Endometrial microvascular endothelial cells (primary cell): ENCODE data around the gene CDSN. TPM values are rescaled to one million over a fixed set of nuclear protein-coding genes. Genes with fewer than 3 reads are reported as not detected.
"Not testable (repeated sequence)": the region's sequence is repeated elsewhere in the genome, so short reads cannot be mapped to it uniquely, and the experiment has no call there.

Experiments
- in situ Hi-C: cut with HindIII; loops from 2 replicates; pipeline ENCODE4 v1.10.0; 2017; ENCODE audit warnings: low sequenced_read_pairs, low pct_unique_long_range_greater_than_20kb; ENCODE audit errors: inconsistent ontology term
- total RNA-seq: library from RNA; depleted of rRNA; stranded (reverse); fragments of >200 nt; gene quantifications from one replicate; pipeline ENCODE4 v1.2.3, GENCODE V29; 2015; ENCODE audit errors: inconsistent ontology term

Gene CDSN
- not detected for total RNA-seq

- in situ Hi-C loops: no loop called here
These were observed at the start of gene CDSN for GRCh38 chr6:31120151-31120915. TSS of gene CDSN (minus strand) at chr6:31120446. CDS start at chr6:31120419, 27 bp downstream.

- in situ Hi-C loops: no loop called here
These were observed 49.0 kb upstream of the CDSN start for GRCh38 chr6:31169123-31169857.

GRCh38 chr6:31168606-31169005, 48.4 kb upstream of the CDSN start:
- in situ Hi-C loops: no loop called here

- in situ Hi-C loops: no loop called here
These were observed 45.7 kb upstream of the CDSN start for GRCh38 chr6:31165986-31166385.

GRCh38 chr6:31165064-31165832, 45.0 kb upstream of the CDSN start:
- in situ Hi-C loops: not testable (repeated sequence)

GRCh38 chr6:31164475-31165063, 44.3 kb upstream of the CDSN start:
- in situ Hi-C loops: not testable (repeated sequence)

- in situ Hi-C loops: no loop called here
These were observed 43.7 kb upstream of the CDSN start for GRCh38 chr6:31163922-31164321.

DNA sequence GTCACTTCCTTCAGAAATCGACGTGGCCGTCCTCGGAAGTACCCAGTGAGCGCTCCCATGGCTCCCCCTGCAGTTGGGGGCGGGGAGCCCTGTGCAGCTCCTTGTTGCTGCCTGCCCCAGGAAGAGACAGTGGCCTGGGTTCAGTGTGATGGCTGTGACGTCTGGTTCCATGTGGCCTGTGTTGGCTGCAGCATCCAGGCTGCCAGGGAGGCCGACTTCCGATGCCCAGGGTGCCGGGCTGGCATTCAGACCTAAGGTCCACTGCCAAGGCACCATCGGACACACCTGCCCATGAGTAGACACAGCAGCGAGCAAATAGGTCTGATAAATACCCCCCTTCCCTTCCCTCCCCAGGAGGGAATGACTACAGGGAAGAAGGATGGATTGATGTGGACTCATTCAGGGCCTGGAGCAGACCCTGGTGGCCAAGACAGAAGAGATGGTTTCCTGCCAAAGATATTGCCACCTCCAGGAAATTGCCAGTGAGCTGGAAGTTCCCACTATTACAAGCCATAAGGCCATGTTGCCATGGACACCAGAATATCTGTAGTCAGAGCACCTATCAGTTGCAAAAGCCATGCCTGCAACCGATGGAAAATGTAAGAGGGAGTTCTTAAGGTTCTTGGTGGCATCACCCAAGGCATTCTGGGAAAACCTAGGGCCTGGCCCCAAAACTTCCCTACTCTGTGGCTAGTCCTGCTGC, 42.4 kb upstream of the CDSN start:
- in situ Hi-C loops: no loop called here

GRCh38 chr6:31161216-31162126, 41.2 kb upstream of the CDSN start:
- in situ Hi-C loops: no loop called here

DNA sequence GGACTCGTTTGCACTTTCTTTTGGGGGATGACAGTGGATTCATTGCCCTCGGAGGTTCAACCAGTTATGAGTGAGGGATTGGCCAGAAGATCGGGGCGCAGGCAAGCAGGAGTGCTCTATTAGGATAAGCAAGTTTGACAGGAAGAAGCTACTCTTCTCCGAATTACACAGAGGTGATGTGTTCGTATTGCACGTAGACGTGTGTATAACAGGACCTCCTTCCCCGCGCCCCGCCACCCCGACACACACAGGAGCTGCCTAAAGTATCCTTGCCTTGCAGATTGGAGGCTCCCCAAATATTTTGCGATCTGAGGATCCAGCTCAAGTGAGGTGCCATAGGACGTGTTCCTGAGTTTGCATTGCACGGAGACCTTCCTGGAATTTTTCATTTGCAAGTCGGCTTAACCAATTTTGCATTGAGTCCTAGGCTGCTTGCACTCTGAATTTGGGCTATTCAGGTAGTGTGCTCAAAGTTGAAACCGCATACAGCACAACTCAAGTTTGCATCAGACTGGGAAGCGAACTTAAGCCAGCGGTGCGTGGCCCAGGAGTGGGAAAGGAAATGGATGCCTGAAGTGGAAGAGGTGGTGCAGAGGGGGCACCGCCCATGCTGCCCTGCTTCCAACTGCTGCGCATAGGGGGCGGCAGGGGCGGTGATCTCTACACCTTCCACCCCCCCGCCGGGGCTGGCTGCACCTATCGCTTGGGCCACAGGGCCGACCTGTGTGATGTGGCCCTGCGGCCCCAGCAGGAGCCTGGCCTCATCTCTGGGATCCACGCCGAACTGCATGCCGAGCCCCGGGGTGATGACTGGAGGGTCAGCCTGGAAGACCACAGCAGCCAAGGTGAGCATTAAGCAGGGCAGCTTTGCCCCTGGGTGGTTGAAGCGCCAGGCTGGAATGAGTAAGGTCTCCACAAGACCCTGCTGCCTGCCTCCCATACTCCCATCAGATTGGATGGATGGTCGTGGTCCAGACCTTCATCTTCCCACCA, 38.9 kb upstream of the CDSN start:
- in situ Hi-C loops: no loop called here

GRCh38 chr6:31158140-31158862, 38.1 kb upstream of the CDSN start, which contains the start of gene TCF19:
TSS of gene TCF19 (plus strand) at chr6:31158589. CDS start at chr6:31159470, 881 bp downstream.
- in situ Hi-C loops: no loop called here

- in situ Hi-C loops: no loop called here
These were observed 37.4 kb upstream of the CDSN start, which contains the start of gene CCHCR1 for GRCh38 chr6:31157513-31158139. TSS of gene CCHCR1 (minus strand) at chr6:31157802. CDS start at chr6:31157600, 202 bp downstream.

DNA sequence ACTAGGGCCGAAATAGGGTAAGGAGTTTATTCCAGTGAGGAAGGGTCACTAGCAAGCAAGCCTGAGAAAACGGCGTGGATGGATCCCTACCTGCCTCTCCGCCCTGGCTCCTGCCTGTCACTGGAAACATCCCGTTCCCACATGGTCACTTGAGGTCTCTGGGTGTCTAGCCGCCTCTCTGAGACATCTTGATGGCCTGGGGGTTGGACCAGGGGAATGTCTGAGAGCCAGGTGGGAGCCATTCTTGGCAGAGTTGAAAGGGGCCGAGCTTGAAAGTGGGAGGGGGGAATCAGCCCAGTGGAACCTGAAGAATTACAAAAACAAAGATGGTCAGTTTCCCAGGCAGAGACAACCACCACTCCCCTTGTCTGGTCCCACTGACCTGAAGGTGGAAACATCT, 36.4 kb upstream of the CDSN start:
- in situ Hi-C loops: no loop called here

DNA sequence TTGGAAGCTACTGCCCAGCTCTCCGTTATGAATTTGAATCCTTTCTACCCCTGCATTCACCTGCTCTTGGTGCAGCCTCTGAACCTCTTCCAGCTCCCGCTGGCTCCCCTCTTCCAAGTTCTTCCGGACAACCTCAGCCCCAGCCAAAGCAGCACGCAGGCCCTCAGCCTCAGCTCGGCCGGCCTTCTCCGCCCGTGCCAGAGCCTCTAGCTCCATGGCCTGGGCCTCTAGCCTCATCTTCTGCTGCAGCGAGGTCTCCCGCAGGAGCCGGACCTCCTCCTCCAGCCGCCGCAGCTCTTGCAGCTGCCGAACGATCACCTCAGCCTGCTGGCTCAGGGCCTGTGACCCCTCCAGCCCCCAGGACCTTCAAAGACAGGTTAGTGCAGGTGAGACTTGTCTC, 34.2 kb upstream of the CDSN start:
- in situ Hi-C loops: no loop called here

DNA sequence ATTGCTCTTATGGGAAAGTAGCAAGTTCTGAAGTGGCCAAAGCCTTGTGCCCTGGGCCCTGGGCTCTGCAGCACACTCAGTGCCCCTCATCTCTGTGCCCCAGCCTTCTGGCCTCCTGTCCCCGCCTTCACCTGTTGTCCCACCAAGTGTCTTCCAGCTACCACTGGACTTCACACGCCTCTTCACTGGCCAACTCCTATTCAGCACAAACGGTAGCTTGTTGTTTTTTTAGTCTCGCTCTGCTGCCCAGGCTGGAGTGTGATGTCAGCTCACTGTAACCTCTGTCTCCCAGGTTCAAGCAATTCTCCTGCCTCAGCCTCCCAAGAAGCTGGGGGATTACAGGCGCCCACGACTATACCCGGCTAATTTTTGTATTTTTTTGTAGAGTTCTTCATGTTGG, 32.5 kb upstream of the CDSN start:
- in situ Hi-C loops: no loop called here
